Type B pancreatic cell (in vitro differentiated cells): ENCODE results near the gene MRPS18B. TPM values are rescaled to one million over a fixed set of nuclear protein-coding genes. Genes with fewer than 3 reads are reported as not detected.

Experiments used
- DNase-seq: peaks from one replicate; pipeline ENCODE4 v3.0.0; 2021; ENCODE audit warnings: mixed read lengths; ENCODE audit not compliant: unreplicated experiment; ENCODE audit errors: extremely low spot score
- H3K27ac Mint-ChIP-seq: 2 replicates; pipeline ENCODE4 v1.8.0; 2021; ENCODE audit warnings: mild to moderate bottlenecking, mixed read lengths
- H3K27me3 Mint-ChIP-seq: 2 replicates; pipeline ENCODE4 v1.8.0; 2021; ENCODE audit warnings: mixed read lengths
- H3K36me3 Mint-ChIP-seq: 2 replicates; pipeline ENCODE4 v1.8.0; 2021; ENCODE audit warnings: mixed read lengths
- H3K4me1 Mint-ChIP-seq: one replicate; pipeline ENCODE4 v1.8.0; 2021; ENCODE audit warnings: mixed read lengths; ENCODE audit not compliant: unreplicated experiment
- H3K4me3 Mint-ChIP-seq: 2 replicates; pipeline ENCODE4 v1.8.0; 2021; ENCODE audit warnings: mild to moderate bottlenecking, mixed read lengths
- H3K9me3 Mint-ChIP-seq: 2 replicates; pipeline ENCODE4 v1.8.0; 2021; ENCODE audit warnings: mixed read lengths
- long read RNA-seq: library from polyadenylated mRNA; unstranded; transcript quantifications from one replicate; pipeline ENCODE4 v2.0.0, GENCODE V29; 2020
- total RNA-seq: library from RNA; stranded (reverse); gene quantifications from 2 replicates; pipeline ENCODE4 v1.2.1, GENCODE V29; 2021; ENCODE audit warnings: low replicate concordance
- TF ChIP-seq, protein P1 (sequence below): fragments of 200-600 bp; sonication (generic); conservative IDR thresholded peaks from 2 replicates; pipeline ENCODE4 v1.5.0; 2021; ENCODE audit warnings: antibody characterized with exemption, mild to moderate bottlenecking

MRPS18B gene
- 39.8 and 45.3 TPM in 2 replicates for total RNA-seq
- long read RNA-seq, transcript MRPS18B-206 (7 exons, 1,532 nt): major isoform, 92 of 102 reads
- long read RNA-seq, partial matches to known transcripts: 2 of 102 reads
- long read RNA-seq, other reads (novel, unspliced or antisense): 8 of 102 reads

DNA sequence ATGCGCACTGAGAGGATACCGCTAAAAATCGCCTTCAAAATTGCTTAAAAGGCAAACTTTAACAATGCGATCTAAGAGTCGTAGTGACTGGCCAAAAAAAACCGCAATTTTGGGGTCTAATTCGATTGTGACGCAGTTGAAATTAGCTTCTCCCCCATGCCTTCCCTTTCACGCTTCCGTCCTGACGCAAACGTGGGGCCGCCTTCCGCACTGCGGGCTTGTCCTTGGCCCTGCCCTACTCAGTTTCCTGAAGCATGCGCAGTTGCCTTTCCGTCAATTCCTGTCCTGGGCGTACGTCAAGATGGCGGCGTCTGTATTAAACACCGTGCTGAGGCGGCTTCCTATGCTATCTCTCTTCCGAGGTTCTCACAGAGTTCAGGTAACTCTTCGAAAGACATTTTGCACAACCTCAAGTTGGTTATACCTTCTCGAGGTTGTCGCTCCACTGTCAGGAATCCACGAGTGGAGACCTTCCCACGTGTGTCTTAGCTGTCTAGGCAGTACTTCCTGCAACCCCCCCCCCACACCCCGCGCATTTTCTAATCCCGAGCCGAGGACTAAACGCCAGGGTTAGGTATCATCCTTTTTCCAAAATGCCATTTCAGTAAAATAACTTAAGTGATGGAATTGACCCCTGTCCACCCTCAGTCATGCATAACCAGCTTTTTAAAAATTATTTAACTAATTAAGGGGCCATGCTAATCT is at the start of gene MRPS18B:
MRPS18B (plus strand) TSS at position 276 of the 705 bp plus-strand sequence; CDS start at position 302, 26 bp downstream.
- Mint-ChIP-seq H3K27ac (peak within 1 kb of the TSS; percentile 100), H3K36me3 (peaks cover 30% of the 10 kb centered on the region), H3K4me1 (peaks cover 29% of the 10 kb centered on the region), H3K9me3 (no peaks in the 10 kb centered on the region), H3K27me3 (peaks cover 21% of the 10 kb centered on the region), H3K4me3 (peak within 1 kb of the TSS; percentile 95)
- DNase-seq: peak; percentile 95
- TF ChIP-seq, protein P1, sequence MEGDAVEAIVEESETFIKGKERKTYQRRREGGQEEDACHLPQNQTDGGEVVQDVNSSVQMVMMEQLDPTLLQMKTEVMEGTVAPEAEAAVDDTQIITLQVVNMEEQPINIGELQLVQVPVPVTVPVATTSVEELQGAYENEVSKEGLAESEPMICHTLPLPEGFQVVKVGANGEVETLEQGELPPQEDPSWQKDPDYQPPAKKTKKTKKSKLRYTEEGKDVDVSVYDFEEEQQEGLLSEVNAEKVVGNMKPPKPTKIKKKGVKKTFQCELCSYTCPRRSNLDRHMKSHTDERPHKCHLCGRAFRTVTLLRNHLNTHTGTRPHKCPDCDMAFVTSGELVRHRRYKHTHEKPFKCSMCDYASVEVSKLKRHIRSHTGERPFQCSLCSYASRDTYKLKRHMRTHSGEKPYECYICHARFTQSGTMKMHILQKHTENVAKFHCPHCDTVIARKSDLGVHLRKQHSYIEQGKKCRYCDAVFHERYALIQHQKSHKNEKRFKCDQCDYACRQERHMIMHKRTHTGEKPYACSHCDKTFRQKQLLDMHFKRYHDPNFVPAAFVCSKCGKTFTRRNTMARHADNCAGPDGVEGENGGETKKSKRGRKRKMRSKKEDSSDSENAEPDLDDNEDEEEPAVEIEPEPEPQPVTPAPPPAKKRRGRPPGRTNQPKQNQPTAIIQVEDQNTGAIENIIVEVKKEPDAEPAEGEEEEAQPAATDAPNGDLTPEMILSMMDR: no peak

DNA sequence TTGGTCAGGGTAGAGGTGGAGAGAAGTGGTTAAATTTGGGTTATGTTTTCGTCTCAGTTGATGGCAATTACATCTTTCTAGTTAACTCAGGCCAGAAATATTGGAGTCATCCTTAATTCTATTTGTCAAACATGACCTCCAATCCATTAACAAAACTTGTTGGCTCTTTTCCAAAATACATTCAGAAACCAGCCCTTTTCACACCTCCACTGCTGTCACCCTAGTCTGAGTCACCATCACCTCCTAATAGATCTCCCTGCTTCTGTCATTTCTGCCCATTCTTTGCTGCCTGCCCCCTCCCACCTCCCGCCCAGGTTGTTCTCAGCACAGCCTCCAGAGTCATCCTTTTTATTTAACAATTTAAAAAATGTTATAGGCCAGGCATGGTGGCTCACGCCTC is 49.4 kb upstream of the MRPS18B start:
- no peak overlapping the region for H3K27ac Mint-ChIP-seq

DNA sequence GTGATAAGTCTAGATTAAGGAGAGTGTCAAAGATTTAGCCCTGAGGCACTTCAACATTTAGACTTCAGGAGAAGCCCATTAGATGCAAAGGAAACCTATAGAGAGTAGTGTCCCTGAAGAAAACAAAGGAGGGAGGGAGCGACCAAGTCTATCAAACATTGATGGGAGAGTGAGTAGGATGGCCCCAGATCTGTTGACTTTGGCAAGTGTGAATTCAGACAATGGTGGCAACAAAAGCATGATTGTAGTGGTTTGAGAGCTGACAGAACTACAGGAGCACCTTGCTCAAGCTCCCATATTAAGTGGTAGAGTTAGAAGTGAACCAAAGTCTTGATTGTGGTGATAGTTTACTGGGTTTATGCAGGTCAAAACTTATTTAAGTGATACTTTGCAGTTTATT is 47.4 kb upstream of the MRPS18B start:
- H3K4me1 Mint-ChIP-seq: peaks cover 29% of the 10 kb centered on the region
- peaks cover 4% of the 10 kb centered on the region for H3K27me3 Mint-ChIP-seq
- no peaks in the 10 kb centered on the region for H3K9me3 Mint-ChIP-seq
- no peaks in the 10 kb centered on the region for H3K36me3 Mint-ChIP-seq
- peak overlapping the region; percentile 98 for H3K27ac Mint-ChIP-seq
- DNase-seq: no peak
- peak overlapping the region; percentile 97 for H3K4me3 Mint-ChIP-seq
- TF ChIP-seq, protein P1: no peak

More for the DNA sequence above, 49.4 kb upstream of the MRPS18B start:
- H3K36me3 Mint-ChIP-seq: no peaks in the 10 kb centered on the region
- no peaks in the 10 kb centered on the region for H3K9me3 Mint-ChIP-seq
- peak overlapping the region; percentile 30 for H3K4me3 Mint-ChIP-seq
- no peak for DNase-seq
- TF ChIP-seq, protein P1: no peak
- peaks cover 4% of the 10 kb centered on the region for H3K27me3 Mint-ChIP-seq
- peaks cover 27% of the 10 kb centered on the region for H3K4me1 Mint-ChIP-seq

DNA sequence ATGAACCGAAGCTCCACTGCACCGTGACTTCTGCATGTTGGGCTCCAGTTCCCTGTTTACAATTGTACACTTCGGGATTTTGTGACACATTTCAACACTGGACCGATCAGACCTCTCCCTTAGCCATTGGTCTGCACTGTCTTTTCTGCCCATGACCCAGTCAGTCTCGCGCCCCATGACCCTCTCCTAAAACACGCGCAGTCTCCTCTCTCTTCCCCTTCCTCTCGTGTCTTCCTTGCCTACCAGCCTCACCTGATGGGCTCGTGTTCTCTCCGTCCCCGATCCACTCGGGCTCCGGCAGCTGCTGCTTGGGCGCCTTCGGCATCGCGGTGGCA is 46.9 kb upstream of the MRPS18B start:
- DNase-seq: no peak
- Mint-ChIP-seq H3K4me1 (peaks cover 29% of the 10 kb centered on the region), H3K27me3 (peaks cover 4% of the 10 kb centered on the region), H3K9me3 (no peaks in the 10 kb centered on the region), H3K36me3 (no peaks in the 10 kb centered on the region), H3K27ac (peak overlapping the region; percentile 98), H3K4me3 (peak overlapping the region; percentile 97)
- TF ChIP-seq, protein P1: no peak

DNA sequence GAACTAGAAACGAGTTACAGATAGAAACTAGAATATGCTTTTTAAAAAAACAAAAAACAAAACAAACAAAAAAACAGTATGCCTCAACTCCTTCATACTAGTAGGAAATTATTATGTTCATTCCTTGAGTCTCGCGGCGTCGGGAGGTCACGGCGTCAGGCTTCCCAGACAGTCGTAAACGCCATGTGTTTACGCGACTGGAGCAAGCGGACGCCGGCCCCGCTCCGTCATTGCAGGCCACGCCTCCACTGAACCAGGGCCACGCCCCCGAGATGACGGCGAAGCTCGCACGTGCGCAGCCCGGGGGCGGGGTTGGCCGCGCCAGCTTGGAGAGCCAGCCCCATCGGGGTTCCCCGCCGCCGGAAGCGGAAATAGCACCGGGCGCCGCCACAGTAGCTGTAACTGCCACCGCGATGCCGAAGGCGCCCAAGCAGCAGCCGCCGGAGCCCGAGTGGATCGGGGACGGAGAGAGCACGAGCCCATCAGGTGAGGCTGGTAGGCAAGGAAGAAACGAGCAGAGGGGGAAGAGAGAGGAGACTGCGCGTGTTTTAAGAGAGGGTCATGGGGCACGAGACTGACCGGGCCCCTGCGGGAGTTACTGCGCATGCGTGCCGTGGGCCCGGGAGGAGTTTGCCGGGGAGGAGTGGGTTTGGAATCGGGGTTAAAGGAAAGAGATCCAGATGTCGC is 46.4 kb upstream of the MRPS18B start, which contains the start of gene ABCF1:
ABCF1 (plus strand) TSS at position 368 of the 687 bp plus-strand sequence; CDS start at position 414, 46 bp downstream.
- Mint-ChIP-seq H3K9me3 (no peaks in the 10 kb centered on the region), H3K27ac (peak within 1 kb of the TSS; percentile 98), H3K36me3 (no peaks in the 10 kb centered on the region), H3K4me3 (peak within 1 kb of the TSS; percentile 97), H3K4me1 (peaks cover 29% of the 10 kb centered on the region), H3K27me3 (peaks cover 4% of the 10 kb centered on the region)
- DNase-seq: peak; percentile 99
- TF ChIP-seq, protein P1: no peak
